CMK (cell line): ENCODE measurements around the gene NQO2.
"Not testable (repeated sequence)": the region's sequence is repeated elsewhere in the genome, so short reads cannot be mapped to it uniquely, and the experiment has no call there.

Source experiments
- DNase-seq: peaks from one replicate; pipeline ENCODE4 v3.0.0-alpha.2; 2010; ENCODE audit warnings: low read depth

The NQO2 gene

DNA sequence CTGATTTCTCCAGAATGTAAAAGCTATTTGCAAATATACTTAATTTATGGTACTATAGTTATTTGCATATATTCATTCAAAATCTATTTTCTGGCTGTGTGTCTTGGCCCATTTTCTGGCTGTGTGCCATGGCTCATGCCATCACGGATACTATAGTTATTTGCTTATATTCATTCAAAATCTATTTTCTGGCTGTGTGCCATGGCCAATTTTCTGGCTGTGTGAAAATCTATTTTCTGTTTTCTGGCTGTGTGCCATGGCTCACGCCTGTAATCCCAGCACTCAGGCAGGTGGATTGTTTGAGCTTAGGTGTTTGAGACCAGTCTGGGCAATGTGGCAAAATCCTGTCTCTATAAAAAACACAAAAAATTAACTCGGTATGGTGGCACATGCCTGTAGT is 39.7 kb downstream of the NQO2 start:
- DNase-seq, result no peak

- DNase-seq, result no peak
These were observed 41.5 kb downstream of the NQO2 start for GRCh38 chr6:3041147-3041546.

- DNase-seq, result no peak
These were observed 41.9 kb downstream of the NQO2 start for GRCh38 chr6:3041606-3042005.

- DNase-seq, result no peak
These were observed 45.7 kb downstream of the NQO2 start for GRCh38 chr6:3045369-3045768.

- DNase-seq, result no peak
These were observed 46.1 kb downstream of the NQO2 start for GRCh38 chr6:3045777-3046176.

DNA sequence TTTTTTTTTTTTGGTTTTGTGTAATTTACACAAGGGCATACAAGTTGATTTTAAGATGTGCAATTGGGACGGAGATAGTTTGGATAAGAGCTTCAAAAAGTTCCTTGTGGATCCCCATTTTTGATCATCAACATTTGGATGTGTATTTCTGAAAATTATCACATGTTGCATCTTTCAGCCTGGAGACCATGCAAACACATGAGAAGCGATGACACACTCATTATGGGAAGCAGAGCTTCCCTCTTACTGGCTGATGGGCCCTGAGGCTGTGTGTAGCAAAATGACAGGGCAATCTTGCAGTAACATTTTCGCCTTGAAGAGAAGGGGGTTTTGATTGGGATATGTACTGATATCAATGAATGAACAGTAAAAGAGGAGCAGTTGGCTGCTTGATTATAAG is 46.6 kb downstream of the NQO2 start:
- no peak for DNase-seq

DNA sequence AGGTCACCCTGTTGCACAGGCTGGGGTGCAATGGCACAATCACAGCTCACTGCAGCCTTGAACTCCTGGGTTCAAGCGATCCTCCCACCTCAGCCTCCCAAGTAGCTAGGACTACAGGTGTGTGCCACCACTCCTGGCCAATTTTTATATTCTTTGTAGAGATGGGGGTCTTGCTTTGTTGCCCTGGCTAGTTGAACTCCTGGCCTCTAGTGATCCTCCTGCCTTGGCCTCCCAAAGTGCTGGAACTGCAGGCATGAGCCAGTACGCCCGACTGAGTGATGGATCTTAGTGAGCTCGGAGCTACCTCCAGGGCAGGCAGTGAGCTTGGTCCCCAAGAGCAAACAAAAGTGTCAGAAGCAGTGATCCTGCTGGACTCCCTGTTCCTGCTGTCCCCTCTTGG is 48.3 kb downstream of the NQO2 start:
- DNase-seq, result not testable (repeated sequence)

DNA sequence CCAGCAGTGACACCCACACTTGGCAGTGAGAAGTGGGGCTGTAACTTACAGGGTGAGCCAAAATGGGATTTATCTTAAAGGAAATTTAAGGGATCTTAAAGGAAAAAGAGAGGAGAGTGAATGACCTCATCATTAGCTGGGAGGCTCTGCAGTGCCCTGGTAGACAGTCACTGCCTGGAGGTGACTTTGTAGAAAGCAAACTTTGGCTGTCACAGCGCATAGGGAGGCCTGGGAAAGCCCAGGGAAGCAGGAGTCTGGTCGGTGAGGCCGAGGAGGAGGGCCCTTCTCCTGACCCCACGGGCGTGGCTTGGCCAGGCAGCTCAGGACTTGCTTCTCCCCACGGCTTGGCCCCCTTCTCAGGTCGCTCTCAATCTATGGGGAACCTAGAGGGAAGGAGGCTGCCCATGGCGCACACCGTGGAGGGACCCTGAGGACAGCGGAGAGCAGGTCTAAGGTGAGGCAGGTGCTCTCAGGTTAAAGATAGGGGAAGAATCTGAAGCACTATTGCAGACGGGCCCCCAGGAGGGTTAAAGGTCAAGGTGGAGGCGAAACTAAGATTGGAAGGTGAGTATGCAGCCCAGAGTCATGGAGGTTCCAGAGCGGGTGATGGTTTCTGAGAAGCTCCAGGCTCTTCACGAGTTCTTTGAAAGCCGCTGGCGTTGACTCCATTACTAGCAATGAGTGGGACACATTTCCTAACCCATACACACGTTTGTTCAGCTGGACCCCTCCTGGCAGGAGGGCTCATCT is 53.0 kb downstream of the NQO2 start:
- no peak for DNase-seq

- DNase-seq, result no peak
These were observed 53.5 kb downstream of the NQO2 start for GRCh38 chr6:3053231-3053508.

DNA sequence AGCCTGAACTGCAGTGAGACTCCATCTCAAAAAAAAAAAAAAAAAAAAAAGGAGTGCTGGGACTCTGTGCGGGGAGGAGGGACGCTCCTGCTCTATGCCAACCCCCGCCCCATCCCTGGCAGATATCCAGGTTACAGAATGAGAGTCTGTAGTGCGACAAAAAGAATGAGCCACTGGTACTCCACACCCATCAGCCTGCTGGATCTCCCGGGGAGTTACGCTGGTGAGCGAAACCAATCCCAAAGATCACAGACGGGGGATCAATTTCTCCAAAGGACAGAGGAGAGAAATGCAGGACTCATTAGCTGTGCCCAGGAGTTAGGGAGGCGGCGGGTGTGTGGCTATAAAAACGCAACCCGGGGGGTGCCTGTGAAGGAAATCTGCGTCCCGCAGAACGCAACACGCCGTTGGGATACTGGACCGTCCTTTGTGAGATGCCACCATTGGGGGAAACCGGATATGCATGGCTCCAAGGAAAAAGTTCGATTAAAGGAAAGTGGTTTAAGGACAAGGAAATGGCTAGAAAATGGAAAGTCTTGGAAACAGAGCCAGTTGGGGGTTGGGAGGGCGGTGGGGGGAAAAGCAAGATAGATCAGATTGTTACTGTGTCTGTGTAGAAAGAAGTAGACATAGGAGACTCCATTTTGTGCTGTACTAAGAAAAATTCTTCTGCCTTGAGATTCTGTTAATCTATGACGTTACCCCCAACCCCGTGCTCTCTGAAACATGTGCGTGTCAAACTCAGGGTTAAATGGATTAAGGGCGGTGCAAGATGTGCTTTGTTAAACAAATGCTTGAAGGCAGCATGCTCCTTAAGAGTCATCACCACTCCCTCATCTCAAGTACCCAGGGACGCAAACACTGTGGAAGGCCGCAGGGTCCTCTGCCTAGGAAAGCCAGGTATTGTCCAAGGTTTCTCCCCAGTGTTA is 54.8 kb downstream of the NQO2 start:
- not testable (repeated sequence) for DNase-seq

GRCh38 chr6:3055158-3055499 is 55.4 kb downstream of the NQO2 start:
- DNase-seq, result not testable (repeated sequence)

- DNase-seq, result no peak
These were observed 57.5 kb downstream of the NQO2 start for GRCh38 chr6:3057063-3057770.

DNA sequence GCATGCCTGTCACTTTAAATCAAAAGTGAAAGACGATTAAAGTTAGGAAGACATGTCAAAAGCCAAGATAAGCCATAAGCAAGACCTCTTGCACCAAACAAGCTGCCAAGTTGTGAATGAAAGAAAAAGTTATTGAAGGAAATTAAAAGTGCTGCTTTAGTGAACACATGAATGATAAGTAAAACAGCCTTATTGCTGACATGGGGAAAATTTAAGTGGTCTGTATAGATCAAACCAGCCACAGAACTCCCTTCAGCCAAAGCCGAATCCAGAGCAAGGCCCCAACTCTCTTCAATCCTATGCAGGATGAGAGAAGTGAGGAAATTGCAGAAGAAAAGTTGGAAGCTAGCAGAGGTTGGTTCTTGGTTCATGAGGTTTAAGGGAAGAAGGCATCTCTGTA is 59.3 kb downstream of the NQO2 start:
- DNase-seq, result no peak

DNA sequence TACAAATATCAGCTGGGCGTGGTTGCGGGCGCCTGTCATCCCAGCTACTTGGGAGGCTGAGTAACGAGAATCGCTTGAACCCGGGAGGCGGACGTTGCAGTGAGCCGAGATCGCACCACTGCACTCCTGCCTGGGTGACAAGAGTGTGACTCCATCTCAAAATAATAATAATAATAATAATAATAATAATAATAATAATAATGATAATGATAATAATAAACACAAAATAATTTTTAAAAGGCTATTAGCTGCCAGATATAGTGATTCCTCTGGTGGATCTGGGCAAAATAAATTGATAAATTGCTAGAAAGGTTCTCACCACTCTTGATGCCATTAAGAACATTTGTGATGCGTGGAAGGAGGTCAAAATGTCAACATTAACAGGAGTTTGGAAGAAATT is 60.4 kb downstream of the NQO2 start:
- DNase-seq, result not testable (repeated sequence)

DNA sequence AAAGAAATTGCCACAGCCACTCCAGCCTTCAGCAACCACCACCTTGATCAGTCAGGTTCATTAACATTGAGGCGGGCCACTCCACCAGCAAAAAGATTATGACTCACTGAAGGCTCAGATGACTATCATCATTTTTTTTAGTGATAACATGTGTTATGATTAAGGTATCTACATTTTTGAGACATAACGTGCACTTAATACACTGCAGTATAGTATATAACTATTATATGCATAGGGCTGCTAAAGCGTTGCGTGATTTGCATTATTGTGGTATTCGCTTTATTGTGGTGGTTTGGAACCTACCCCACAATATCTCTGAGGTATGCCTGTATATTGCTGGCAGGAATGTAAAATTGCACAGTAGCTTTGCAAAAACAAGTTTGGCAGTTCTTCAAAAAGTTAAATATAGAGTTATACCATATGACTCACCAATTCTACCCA is 61.8 kb downstream of the NQO2 start:
- DNase-seq, result no peak

DNA sequence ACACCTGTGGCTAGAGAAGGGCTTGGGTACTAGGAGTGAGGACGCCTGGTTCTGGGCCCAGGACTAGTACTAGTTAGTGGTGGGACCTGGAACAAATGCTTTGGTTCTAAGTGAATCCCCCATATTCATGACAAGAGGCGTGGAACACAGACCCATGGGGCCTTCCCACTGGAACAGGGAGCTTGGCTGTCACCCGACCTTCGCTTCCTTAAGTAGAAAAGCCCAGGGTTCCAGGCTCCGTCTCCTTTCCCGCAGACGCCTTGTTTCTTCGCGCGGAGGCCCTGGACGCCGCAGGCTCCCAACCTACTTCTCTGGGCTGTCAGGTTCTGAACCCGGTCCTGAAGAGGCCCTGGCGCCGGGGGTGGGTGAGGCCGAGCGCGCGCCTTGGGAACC is 63.6 kb downstream of the NQO2 start:
- DNase-seq, result not testable (repeated sequence)

DNA sequence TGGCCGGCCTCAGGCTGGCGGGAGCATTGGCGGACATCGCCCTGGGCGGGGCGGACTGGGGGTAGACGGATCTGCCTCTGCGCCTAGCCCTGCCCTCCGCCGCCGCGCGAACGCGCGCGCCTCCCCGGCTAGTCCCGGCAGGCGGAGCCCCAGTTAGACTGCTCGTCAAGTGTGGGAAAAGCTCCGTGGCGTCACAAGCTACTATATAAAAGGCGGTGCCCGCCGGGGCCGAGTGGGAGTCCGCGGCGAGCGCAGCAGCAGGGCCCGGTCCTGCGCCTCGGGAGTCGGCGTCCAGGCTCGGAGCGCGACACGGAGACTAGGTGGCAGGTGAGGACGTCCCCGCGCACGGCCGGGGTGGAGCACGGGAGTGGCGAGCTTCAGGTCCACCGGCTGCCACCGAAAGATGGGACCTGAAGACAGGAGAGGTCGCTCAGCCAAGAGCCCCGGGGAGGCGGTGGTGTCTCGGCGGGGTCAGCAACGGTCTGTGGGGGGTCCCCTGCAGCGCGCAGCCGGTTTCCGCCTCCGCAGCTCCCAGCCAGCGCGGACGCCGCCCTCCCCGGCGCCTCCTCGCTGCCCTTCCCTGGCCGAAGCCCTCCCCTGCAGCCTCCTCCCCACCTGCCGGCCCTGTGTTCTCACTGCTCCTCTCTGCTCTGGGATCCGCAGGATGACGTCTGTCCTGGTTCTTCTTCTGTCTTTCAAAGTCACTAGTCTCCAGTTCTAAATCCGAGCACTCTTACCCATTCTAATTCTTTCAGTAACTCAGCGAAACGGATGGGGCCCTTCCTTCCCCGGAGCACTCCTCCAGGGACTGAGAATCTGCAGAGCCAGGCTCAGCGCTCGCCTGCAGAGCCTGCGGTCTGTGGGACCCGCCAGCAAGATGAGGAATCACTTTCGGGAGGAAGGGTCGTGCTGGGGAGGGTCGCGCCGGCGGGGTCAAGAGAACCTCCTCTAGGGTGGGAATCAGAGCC is 64.3 kb downstream of the NQO2 start:
- DNase-seq, result peak; percentile 79

GRCh38 chr6:3068329-3069214 is 68.9 kb downstream of the NQO2 start, which contains the start of gene RIPK1:
Gene RIPK1, plus strand, starts transcription at chr6:3068494. Its CDS starts 8,330 bp downstream, at chr6:3076824.
- peak; percentile 79 for DNase-seq
